HG02840 (cell line): ENCODE data around the gene NLGN1.
A peak's percentile ranks its signal among the peaks of the same experiment; 100 is the strongest.
"Not testable (repeated sequence)": the region's sequence is repeated elsewhere in the genome, so short reads cannot be mapped to it uniquely, and the experiment has no call there.

Source experiments
- ATAC-seq: cut with Tn5 transposase; IDR thresholded peaks from one replicate; pipeline ENCODE4 v1.9.1; 2021; ENCODE audit warnings: mild to moderate bottlenecking, moderate library complexity, moderate number of reproducible peaks; ENCODE audit not compliant: unreplicated experiment, low FRiP score

Gene NLGN1

DNA sequence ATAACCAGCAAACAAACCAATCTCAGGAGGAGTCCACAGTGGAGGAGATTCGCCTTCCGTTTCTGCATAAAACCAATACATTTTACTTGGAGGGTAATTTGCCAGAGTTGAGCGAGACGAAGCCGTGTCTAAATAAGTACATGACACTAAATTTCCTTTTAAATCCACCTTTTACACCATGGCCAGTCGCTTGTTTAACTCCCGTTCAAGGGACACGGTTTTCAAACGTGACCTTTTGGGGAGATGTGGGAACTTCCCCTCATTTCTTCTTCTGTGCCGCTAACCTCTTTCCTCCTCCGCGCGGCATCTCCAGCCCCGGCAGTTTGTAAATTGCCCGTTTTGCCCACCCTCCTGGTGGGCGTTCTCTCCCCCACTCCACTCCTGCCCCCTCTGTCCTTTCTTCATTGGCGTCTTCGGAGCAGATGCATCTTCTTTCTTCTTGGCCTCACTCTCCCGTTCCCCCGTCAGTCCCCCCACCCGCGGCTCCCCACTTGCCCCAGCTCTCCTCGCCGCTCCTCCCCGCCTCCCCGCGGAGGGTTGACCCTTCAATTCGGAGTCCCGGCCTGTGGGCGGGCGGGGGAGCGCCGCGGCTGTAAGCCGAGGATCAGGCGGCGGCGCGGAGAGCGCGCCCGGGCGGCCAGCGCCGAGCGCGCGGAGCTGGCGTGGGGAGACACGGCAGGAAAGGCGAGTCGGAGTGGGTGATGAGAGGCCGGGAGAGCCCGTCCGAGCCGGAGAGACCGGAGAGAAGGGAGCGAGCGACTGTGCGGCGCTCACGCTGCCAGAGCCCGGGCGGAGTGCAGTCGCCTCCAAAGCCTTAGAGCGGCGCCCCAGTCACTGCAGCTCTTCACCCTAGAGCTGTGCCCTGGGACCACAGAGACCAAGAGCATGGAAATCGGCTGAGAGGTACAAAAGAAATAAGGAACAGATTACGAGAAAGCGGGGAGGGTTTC, at the start of gene NLGN1:
Gene NLGN1, plus strand, starts transcription at position 584 of the 950 bp plus-strand sequence.
- no peak for ATAC-seq

DNA sequence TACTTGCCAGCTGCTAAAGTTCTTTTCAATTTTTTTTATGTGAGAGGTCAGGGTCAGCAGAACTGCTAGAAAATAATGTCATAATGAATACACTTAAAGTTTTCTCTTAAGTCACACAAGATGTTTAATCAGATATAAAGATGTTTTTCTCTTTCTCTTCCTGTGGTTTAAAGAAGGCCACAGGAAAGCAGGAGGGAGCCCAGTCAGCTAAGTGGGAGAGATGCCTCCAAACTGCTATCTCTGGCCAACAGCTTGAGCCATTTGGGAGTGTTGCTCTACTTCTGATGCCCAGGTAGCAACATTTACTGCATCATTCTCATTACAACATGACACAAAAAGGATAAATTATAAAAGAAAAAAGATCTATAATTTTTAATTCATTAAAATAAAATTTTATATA, 45.7 kb upstream of the NLGN1 start:
- no peak for ATAC-seq

DNA sequence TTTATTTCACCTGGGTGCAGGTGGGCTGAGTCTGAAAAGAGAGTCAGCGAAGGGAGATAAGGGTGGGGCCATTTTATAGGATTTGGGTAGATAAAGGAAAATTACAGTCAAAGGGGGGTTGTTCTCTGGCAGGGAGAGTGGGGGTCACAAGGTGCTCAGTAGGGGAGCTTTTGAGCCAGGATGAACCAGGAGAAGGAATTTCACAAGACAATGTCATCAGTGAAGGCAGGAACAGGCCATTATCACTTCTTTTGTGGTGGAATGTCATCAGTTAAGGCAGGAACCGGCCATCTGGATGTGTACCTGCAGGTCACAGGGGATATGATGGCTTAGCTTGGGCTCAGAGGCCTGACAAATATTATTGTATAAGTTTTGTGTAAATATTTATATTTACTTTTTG, 44.4 kb upstream of the NLGN1 start:
- ATAC-seq: not testable (repeated sequence)

DNA sequence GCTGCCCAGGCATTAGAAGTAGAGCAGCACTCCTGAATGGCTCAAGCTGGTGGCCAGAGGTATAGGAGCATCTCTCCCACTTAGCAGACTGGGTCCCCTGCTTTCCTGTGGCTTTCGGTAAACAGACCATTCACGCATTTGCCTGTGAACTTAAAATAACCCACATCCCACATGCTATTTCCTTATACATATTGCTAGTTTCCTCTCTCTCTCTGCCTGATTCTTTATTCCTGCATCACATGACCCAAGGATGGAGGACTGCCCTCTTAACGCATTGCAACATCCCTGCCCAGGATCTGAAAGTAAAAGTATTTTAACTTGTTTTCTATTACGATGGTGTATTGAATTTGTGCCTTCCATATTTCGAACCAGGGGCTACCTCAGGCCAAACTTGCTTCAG, 43.4 kb upstream of the NLGN1 start:
- ATAC-seq: no peak

DNA sequence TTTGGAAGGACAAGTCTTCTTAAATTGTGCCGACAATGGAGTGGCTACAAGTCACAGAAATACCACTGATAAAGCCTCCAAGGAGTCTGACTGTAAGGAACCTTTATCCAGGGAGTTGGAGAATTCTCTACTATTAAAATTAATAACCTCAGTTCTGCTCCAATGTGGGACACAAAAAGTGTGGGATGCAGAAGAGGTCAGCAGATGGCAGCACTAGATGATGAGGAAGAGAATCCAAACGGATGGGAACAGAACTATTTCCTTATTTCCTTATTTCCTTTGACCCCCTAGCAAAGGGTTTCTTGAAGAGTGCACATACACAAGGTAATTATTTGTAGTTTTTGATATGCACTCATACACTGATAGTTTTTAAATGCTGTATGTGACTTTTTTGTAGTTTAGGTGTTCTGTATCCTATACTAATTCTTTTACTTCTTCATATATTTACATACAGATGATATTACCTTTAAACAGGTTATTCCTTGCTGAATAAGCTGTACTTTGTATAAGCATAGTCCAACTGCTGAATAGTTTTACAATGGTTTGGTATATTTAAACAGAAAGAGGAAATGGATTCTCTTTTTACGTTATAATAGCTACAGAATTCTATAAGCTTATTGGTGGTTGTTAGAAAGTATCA, 25.6 kb upstream of the NLGN1 start:
- no peak for ATAC-seq

DNA sequence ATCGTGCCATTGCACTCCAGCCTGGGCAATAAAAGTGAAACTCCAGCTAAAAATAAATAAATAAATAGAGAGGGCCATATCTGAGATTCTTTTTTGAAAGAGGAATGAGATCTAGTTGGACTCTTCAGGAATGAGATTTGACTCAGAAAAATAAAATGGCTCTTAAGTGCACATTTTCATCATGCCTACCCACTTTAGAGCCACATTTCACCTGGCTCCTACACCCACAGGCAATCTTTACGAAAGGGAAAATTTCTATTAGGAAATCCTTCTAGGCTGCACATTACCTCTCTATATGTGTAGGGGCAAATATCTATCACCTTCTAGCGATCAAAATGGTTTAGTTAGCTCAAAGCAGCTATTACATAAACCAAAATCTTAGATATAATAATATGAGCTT, 16.9 kb upstream of the NLGN1 start:
- no peak for ATAC-seq

DNA sequence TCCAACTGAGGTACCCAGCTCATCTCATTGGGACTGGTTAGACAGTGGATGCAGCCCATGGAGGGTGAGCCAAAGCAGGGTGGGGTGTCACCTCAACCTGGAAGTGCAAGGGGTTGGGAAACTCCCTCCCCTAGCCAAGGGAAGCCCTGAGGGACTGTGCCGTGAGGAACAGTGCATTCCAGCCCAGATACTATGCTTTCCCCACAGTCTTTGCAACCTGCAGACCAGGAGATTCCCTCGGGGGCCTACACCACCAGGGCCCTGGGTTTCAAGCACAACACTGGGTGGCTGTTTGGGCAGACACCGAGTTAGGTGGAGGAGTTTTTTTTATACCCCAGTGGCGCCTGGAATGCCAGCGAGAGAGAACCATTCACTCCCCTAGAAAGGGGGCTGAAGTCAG, 15.6 kb upstream of the NLGN1 start:
- ATAC-seq: not testable (repeated sequence)

DNA sequence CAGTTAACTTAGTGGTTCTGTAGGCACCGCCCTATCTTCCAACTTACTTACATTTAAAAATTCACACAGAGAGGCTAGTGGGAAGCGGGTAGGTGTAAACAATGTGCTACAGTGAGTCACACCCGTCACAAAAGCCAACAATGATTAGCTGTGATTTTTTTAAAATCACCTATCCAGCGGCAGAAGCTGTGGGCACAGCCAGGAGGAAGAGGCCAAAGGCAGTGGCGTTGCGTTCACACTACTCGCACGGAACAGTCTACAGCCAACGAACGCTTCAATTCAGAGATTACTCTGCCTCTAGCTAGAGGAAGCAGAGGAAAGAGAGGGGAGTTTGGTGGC, 2.5 kb upstream of the NLGN1 start:
- ATAC-seq: no peak

DNA sequence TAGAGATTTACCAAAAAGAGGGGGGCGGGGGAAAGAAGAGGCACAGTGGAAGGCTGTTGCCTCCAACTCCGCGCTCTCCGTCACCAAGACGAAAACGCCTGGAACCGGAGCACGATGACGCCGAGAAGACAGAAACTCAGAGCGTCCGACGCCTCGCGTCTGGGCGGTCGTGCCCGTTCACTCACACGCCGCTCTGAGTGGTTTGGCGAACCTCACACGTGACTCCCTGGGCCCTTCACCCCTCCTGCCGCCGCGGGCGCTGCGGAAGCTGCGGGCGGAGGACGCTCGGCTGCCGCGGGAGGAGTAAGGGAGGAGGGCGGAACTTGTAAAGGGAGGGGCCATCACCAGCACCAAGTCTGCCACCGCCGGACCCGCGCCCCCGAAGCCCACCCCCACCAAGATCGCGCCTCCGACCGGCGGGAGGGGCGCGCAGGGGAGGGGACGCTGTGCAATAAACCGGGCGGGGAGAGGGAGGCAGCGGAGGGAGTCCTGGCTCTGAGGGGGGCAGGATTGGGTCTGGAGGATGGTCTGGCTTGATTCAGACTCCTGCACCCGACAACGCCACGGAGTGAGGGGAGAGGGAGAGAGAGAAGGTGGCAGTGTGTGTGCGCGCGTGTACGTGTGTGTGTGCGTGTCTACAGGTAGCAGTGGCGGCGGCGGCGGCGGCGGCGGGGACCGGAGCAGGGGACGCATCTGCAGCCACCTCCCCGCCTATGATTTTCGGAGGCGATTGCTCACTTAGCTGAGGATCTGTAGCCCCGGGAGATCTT, 1.9 kb upstream of the NLGN1 start:
- peak; percentile 74 for ATAC-seq

DNA sequence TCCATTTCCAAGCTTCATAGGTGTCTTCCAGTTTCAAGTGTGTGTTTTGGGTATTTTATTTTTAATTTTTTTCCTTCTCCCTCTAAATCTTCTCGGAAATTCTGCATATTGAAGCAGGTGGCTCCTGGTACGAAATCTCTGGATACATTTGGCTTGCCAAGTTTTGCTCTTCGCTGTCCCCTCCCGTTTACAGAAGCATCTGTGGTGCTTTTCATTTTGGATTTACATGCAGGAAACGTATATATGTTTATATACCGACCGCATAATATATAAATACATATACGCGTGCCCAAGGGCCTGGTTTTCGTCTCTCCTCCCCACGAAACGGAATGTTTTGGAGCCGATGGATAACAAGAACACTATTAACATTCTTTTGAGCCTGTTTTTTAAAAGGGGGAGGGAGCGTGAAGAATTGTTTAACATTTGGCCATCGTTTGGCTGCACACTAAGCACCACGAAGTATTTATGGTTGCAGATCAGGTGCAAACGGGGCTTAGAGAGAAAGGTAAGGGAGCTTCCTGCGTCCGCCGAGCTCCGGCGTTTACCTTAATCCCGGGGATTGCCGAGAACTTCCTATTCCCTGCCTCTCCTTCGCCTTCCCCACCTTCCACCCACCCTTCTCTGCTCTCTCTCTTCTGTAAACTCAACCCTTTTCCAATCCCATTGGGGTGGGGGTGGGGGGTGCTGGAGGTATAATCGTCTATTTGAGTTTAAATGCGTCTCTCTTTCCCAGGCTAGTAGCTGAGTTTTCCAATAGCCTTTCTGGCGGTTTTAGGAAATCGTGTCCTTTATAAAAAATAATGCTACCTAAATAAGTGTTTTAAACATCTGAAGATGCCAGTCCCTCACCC, 1.1 kb upstream of the NLGN1 start:
- no peak for ATAC-seq

DNA sequence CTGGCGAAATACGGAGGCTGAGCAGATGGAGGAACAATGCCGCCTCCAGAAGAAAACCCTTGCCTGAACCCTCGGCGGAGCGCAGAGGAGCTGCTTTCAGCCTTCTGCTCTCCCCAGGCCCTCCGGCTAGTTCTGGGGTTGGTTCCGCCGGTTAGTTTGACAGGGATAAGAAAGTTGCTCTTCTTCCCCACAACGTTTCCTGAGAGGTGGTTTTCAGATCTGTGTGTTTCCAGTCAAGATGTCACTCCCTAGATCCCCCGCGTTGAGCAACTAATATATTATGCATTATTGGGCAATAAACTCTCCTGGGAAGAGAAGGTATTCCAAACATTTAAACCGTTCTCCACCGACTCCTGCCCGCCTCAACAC, 551 bp downstream of the NLGN1 start:
- no peak for ATAC-seq

DNA sequence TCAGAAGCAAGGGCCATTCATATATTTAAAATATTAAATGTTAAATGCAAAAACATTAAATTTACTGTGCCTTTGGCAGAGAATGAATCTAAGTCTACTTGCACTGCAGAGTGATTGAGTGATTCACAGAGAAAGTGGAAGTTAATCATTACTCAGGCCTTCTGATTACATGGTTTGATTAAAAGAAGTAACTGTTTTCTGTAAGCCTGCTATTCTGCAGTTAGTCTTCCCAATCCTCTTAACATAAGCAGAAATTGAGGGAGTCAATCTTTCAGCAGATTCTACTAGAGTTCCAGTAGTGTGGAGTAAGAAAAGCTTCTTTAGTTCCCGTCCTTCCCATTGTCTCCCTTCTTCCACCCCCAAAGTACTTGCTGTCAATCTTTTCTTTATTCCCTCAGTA, 1.5 kb downstream of the NLGN1 start:
- ATAC-seq: no peak

DNA sequence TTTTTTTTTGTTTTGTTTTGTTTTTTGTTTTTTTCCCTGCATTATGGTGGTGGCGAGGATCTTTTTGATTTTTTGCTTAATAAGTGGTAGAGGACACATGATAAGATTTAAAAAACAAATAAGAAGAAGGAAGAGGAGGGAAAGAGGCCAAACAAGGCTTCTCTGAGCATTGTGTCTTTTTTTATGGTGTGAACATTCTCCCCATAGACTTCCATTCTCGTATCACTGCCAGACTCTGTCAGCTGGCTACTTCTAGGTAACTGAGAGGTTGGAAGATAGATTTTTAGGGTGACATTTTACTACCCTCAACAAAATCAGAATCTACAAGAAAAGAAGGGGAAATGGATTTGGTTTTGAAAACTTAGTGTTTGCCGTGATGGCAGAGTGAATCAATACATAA, 3.8 kb downstream of the NLGN1 start:
- ATAC-seq: no peak

DNA sequence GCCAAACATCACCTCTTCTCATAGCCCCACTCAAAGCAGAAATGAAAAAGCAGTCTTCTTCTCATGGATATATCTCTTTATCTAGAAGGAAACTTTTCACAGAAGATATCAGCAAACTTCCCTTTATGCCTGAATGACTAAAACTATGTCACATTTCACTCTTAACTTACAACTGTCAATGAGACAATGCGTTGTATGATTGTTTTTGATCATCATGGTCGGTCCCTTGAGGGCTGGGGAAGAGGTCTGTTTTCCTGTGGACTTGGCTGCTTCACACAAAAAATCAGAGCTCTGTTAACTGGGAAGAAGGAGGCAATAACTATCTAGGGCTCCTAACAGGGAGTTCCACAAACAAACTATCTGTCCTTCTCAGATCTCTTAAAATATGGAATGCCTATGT, 5.1 kb downstream of the NLGN1 start:
- ATAC-seq: no peak

DNA sequence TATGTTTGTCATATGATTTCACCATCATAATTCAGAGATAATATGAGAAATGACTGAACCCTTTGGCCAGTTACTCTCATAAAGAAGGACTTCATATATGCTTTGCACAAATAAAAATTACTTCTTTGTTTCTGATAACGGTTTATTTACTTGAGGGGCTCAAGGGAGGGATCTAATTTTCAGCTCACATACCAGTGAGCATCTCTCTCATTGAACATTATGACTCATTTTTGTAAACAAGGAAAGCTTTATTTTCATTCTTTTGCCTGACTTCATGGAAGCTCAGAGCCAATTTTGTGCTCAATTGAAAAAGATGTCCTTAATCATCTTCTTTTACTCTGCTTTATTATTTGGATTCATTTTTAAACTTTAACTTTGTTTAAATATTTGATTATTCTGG, 5.8 kb downstream of the NLGN1 start:
- ATAC-seq: no peak

DNA sequence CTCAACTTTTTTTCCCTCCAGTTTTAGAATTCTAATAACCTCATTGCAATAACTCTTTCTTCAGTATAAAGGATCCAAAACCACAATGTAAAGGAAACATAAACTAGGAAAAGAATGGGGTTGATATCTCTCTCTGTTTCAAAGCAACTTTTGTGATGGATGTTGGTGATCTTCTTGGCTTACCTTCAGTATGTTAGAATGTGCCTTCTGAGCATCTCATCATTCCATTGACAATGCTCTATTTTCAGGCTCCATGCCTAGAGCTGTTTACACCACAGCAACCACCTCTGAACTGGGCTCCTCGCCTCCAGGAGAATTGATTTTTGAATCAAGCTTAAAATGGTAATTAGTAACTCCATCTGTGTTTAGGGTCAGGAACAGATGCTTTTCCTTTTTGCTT, 6.6 kb downstream of the NLGN1 start:
- no peak for ATAC-seq

DNA sequence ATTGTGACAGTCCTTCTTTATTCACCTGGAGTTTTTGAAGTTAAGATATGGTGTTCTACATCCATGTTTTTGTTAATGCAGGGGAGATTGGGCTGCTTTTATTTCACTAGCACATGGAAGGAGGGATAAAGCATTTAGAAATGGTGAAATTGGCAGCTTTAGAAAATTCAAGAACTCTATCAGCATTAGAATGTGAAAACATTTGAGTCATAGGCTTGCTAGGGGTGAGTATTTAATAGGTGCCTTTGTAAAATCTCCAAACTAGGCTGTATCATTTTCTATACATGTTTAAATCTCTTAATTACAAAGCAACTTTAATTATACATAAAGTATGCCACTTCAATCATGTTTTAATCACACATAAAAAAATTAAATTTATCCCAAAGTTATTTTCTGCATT, 12.9 kb downstream of the NLGN1 start:
- ATAC-seq: no peak

DNA sequence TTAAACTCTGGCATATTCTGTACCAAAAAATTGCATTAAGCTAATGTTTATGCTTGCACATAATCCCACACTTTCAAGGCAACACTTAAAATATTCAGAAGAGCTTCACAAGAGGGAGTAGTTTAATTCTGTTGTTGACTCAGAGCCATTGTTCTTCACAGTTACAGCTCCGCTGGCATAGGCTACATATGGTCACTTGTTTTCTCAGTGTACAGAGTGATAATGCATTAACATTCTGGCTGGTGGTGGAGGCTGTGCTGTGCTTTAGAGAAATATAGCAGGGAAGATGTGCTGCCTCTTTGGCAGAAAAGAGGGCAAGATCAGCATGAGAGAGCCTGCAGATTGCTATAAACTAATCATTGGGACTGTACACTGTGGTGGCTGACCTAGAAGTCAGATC, 13.3 kb downstream of the NLGN1 start:
- ATAC-seq: no peak

DNA sequence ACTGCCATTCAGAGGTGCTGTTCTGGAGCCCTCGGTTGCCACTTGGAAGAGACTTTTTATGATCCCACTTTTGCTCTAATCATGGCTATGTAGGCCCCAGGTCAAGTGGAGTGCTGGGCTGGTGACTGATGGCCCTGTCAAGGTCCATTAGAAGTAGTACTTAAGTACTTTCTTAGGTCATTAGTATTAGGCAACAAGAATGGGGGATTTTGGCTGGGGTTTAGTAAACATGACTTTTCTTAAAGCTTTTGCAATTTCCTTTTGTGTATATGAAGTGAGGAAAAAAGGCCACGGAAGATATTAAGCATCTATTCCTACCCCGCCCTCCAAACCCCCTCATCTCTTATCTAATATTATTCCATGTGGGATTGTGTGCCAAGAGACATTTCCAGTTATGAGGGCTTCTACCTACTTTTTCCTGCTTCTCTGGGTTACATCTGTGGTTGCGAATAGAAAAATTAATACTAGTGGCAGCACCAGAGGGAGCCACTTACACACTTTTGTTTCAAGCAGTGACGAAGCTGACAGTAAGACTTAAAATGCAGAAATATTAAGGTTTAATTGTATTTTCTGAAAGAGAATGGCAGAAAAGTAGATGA, 13.9 kb downstream of the NLGN1 start:
- no peak for ATAC-seq

DNA sequence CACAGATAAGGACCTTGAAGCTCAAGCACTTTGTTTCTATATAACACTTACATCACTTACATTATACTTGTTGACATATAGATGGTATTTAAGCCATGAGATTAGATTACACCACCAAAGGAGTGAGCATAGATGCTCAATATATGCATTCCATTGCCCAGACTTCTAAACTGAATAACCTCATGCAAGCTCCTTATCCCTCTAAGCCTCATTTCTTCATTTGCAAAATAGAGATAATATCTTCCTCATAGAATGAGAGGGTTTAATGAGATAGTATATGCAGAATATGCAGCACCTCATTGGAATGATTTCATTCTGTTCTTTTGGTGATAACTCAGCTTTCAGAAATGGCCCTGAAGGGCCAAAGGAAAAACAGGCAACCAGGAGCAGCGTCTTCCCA, 18.5 kb downstream of the NLGN1 start:
- ATAC-seq: no peak
